Measurements from ENCODE around the gene GSDMA. TPM values are rescaled to one million over a fixed set of nuclear protein-coding genes. Genes with fewer than 3 reads are reported as not detected.
A peak's percentile ranks its signal among the peaks of the same experiment; 100 is the strongest.
"Not testable (repeated sequence)": the region's sequence is repeated elsewhere in the genome, so short reads cannot be mapped to it uniquely, and the experiment has no call there.

The GSDMA gene
- total RNA-seq, 1 donor from 2014 or later, result 1.5 TPM

DNA sequence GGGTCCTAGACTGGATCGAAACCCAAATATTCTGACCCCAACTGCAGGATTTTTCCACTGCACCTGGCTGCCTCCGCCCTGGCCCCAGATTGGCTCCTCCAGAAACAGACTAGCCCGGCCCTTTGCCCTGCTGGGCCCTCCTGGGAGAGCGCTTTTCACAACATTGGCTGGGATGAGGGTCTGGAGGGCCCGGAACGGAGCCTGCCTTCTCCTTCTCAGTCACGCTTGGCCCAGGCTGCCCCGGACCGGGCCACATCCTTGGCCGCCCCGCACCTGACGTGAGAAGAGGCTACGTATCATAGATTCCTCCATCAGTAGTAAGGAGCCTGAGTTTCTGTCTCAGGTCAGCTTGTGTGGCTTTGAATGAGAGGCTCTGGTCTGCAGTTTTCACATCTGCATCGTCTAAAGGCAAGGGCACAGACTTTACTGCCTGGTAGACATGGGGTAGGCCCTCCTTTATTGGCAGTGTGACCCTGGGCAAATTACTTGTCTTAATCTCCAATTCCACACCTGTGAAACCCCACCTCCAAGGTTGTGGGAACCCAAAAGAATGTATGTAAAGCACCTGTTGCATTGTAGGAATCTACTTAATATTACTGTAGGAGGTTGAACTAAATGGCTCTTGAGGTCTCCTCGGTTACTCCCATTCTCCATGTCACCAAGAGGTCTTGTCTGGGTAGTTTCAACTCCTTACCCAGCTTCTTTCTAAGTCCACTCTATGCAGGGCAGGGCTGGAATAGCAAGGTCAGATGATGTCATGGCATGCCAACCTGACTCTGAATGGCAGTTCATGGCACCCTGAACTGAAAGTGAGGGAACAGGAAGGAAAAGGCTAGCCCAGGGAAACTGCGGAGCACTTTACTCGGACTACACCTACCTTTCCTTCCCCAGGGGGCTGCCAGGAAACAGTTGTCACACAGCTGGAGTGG, 34.6 kb upstream of the GSDMA start:
- peak; percentile 70 for DNase-seq (ENCODE audit: low spot score)
- intact Hi-C loops (cut with DNase I), result no loop called here
- peak; percentile 71 for ATAC-seq

DNA sequence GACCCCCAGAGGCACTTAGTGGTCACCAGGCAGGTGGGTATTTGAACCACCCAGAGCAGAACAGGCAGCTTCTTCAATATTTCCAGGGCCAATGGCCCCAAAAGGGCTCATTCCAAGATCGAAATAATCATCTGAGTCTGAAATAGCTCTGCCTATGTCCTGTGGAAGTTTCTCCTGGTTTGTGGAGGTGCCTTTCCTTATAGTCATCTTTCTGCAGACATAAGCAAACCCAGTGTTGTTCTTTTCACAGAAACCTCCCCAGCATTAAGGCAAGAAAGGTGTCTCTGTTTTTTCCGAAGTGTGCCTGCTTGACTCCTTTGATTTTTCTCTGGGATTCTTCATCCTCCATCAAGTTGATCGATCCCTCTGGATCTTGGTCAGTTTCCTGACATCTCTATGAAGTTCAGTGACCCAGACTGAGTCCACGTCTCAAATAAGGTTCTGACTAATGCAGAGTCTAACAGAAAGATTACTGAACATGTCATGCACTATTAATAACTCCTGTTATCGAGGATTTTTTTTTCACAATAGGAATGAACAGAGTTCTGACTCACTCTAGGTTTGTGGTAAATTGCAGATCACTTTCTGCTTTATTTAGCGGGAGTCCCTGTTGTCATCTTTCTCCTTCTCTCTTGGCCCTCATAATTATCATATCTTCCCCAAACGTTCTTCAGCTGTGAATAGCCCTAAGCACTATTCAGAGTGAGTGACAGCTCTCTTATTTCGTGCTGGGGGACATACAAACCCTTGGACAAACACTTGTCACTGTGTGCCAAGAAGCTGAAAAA, 33.8 kb upstream of the GSDMA start:
- no peak for DNase-seq (ENCODE audit: low spot score)
- no peak for ATAC-seq
- intact Hi-C loops (cut with DNase I), result no loop called here

DNA sequence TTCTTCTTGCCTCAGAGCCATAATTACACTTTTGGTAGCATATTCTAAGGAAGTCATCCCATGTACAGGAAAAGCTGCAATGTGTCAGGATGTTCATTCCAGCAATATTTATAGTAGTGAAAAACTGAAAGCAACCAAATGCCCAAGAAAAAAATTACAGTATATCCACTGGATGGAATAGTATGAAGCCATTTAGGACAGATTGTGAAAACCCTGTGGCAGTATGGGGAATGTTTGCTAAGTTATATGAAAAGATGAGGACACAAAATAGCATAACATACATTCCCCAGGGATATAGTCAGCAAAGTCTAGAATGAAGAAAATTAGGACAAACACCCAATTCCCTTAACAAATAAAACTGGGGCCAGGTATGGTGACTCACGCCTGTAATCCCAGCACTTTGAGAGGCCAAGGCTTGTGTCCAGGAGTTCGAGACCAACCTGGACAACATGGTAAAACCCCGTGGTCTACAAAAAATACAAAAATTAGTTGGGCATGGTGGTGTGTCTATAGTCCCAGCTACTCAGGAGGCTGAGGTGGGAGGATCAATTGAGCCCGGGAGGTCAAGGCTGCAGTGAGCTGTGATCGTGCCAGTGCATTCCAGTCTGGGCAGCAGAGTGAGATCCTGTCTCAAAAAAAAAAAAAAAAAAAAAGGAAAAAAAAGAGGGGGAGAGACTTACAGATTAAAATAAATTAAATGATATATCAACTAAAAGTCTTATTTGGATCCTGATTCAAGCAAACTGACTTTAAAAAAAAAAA, 33.0 kb upstream of the GSDMA start:
- no peak for ATAC-seq
- no peak for DNase-seq (ENCODE audit: low spot score)
- intact Hi-C loops (cut with DNase I), result no loop called here

DNA sequence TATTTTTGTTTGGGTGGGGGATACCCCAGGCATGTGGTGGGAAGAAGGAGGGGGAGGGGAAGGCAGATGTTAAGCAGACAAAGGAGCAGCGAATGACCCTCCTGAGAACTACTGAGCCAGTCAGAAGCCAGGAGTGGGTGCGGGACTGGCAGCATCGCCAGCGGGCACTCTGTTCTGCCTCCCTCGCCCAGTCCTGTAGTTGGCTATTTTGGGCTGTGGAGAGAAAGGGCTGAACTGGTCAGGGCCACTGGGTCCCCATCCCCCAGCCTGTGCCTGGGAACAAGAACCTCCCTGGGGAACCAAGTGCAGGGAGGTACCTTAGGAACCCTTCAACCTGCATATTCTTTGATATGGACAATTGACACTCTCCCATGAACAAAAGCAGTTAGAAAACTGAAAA, 28.9 kb upstream of the GSDMA start:
- DNase-seq (ENCODE audit: low spot score) (no peak), ATAC-seq (no peak)
- intact Hi-C loops (cut with DNase I), result no loop called here

DNA sequence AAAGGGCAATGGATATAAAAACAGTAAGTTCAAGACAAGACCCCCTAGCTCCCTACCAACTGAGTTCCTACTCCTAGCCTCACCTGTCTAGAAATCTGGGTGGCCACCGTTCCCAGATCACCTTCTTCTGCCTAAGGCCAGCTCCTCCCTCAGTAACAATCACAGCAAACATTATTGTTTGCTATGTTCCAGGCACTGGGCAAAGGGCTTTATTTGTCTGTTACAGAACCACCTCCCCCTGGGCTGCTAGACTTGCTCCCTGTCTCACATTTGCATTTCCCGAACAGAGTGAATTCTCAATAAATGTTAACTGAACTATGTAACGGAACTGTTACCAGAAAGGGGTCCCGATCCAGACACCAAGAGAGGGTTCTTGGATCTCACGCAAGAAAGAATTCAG, 28.5 kb upstream of the GSDMA start:
- intact Hi-C loops (cut with DNase I), result no loop called here
- no peak for ATAC-seq
- no peak for DNase-seq (ENCODE audit: low spot score)

DNA sequence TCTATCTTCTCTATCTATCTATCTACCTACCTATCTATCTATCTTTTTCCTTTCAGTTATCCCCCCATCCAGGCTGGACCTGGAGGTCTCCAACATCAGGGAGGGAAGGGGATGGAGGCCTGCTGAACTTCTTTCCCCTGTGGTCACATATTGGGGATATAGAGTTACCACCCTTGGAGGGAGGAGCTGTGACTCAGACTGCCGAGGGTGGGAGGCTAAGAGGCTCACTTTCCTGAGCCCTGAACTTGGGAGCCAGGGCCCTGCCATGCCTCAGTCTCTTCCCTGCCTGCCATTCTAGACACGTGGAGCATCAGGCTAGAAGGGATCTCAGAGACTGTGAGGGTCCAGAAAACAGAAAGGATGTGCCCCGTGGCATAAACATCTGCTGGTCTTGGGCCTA, 26.9 kb upstream of the GSDMA start:
- DNase-seq (ENCODE audit: low spot score), result no peak
- ATAC-seq, result no peak
- intact Hi-C loops (cut with DNase I), result no loop called here

DNA sequence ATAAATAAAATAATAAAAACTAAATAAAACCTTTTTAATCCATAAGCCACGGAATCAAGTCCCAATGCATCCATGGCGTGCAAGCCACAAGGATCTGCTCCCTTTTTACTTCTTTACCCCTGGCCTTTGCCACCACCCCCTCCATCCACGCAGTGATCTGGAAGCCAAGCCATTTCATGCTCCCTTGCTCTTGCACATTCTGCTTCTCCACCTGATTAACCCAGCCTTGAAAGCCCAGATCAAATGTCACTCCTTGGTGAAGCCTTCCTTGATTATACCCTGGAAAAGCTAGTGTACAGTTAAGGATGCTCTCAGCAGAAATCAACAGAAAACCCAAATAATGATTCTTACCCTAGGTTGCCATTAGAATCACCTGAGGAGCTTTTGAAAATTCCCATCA, 25.4 kb upstream of the GSDMA start:
- ATAC-seq (no peak), DNase-seq (ENCODE audit: low spot score) (no peak)
- intact Hi-C loops (cut with DNase I), result no loop called here

DNA sequence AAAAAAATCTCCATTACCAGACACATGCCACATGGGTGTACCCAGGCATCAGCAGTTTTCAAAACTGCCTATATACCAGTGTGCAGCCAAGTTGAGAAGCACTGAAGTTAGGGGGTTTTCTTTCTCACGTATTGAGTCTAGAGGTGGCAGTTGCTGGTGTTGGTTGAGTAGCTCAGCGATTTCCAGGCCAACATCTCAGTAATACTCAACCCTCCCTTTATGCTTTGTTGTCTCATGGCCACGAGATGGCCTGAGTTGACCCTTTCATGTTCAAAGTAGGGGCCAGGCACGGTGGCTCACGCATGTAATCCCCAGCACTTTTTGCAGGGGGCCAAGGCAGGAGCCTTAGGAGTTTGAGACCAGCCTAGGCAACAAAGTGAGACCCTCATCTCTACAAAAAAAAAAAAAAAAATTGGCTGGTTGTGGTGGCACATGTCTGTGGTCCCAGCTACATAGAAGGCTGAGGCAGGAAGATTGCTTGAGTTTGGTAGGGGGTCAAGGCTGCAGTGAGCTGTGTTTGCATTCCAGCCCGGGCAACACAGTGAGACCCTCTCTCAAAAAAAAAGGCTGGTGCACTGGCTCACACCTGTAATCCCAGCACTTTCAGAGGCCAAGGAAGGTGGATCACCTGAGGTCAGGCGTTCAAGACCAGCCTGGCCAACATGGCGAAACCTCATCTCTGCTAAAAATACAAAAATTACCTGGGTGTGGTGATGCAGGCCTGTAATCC, 24.5 kb upstream of the GSDMA start:
- ATAC-seq (no peak), DNase-seq (ENCODE audit: low spot score) (no peak)
- intact Hi-C loops (cut with DNase I), result no loop called here

DNA sequence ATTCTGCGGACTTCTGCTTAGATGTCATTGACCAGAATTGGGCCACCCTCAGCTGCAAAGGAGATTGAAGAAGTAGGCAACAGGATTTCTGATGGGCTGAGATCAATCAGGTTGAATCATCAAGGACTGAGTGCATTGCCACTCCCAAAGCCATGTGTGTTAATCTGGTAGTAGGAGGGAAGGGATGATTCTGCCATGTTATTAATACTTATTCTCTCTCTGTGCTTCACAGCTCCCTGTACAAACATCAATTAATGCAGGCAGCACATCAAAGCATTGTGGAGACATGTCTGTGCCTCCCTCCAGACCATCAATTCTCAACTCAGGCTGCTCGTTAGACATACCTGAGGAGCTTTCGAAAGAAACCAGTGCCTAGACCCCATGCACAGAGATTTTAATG, 23.7 kb upstream of the GSDMA start:
- DNase-seq (ENCODE audit: low spot score) (no peak), ATAC-seq (no peak)
- intact Hi-C loops (cut with DNase I), result no loop called here

DNA sequence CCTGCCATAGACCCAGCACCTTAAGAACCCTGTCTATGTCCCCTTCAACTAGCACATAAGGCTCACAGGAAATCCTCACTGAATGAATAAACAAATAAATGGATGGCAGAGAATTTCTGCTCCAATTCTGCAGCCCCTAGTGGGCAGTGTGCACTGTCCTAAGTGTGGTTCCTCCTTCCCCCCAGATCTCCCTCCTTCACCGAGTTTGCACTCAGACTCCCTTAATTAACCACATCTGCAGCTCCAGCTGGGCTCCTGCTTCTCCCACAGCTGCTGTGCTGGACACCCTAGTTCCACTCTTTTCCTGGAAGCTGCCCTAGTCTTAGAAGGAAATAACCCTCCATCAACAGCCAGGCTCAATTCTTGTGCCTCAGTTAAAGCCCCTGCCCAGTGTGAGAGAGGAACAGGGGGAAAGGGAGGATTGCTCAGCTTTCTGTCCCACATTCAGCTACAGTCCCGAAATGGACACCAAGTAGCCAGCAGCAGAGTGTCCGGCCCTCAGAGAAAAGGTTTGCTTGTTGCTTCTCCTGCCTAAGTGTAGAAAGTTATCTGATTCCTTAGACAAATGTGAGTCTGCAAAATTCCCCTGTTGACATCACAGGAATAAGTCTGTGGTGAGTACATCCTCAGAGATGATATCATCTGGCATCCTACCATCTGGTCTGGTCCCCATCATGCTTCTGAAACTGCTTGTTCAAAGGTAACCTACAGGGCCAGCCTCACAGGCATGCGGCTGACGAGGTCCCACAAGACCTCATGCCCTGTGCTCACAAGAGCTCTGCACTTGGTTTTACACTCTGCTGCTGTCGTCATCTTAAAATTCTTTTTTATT, 23.0 kb upstream of the GSDMA start:
- intact Hi-C loops (cut with DNase I), result no loop called here
- DNase-seq (ENCODE audit: low spot score) (no peak), ATAC-seq (peak; percentile 91)

DNA sequence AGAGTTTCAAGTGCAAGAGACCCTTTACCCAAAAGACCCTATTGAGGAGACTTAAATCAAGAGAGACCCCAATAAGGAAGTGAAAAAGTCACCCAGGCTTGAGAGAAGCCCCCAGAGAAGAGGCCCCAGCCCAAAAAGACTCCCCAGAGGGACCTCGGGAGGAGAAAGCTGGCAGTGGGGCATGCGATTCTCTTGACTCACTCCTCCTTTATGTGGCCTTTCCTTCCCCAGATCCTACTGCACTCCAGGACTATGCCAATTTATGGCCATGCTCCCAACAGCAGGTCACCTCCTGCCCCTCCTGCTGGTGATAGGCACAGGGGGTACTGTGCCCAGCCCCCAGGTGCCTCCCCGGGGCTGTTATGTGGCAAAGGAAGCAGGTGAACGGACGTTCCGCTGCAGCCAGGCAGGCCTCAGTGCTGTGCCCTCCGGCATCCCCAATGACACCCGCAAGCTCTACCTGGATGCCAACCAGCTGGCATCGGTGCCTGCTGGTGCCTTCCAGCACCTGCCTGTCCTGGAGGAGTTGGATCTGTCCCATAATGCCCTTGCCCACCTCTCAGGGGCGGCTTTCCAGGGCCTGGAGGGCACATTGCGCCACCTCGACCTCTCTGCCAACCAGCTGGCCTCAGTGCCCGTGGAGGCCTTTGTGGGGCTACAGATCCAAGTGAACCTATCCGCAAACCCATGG, 19.0 kb upstream of the GSDMA start:
- DNase-seq (ENCODE audit: low spot score), result no peak
- ATAC-seq, result no peak
- intact Hi-C loops (cut with DNase I), result no loop called here

DNA sequence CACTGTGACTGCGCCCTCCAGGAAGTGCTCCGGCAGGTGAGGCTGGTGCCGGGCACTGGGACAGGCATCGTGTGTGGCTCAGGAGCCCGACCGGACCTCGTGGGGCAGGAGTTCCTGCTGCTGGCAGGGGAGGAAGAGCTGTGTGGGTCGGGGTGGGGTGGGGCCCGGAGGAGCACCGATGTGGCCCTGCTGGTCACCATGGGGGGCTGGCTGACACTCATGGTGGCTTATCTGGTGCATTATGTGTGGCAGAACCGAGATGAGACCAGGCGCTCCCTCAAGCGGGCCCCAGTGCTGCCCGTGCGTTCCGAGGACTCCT, 18.5 kb upstream of the GSDMA start:
- DNase-seq (ENCODE audit: low spot score) (no peak), ATAC-seq (no peak)
- intact Hi-C loops (cut with DNase I), result no loop called here

DNA sequence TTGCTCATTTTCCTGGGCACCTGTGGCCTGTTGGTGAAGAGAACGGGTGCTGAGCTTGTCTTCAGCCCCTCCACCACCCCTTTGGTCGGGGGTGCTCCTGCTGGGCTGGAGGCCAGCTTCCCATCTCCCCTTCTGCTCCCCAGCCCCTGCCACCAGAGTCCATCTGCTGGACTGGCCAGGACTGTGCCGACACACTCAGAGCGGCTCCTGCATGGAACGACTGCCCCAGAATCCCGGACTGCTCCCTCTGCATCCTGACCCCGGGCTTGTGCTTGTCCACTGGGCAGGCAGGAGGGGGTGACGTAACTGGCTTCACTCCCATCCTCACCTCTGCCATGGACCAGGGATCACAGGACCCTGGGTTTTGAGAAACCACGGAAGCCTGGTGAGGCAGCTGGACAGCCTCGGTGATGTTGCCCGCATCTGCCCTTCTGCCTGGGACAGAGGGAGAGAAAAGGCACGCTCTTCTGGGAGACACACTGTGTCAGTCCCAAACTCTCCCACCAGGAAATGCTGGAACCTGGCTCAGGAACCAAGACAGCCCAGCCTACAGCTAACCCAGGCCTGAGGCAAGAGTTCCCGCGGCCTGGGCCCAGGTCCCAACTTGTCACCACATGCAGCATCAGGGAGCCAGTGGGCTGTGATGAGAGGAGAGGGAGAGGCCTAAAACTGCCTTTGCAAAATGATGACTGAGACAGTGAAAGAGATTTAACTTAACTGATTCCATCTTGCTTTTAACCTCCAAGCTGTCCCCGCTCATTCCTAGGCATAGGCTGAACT, 16.1 kb upstream of the GSDMA start:
- DNase-seq (ENCODE audit: low spot score) (no peak), ATAC-seq (no peak)
- intact Hi-C loops (cut with DNase I), result no loop called here

DNA sequence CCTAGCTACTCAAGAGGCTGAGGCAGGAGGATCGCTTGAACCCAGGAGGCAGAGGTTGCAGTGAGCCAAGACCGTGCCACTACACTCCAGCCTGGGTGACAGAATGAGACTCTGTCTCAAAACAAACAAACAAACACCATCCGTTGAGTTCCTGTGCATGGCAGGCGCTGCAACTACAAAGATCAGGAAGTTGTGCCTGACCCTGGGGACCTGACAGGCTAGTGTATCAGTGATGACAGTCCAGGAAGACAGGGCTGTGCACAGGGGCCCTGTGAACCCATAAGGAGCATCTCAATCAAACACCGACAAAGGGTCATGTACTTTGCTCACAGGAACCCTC, 14.3 kb upstream of the GSDMA start:
- ATAC-seq; DNase-seq (ENCODE audit: low spot score); intact Hi-C loops (cut with DNase I): not testable (repeated sequence)

DNA sequence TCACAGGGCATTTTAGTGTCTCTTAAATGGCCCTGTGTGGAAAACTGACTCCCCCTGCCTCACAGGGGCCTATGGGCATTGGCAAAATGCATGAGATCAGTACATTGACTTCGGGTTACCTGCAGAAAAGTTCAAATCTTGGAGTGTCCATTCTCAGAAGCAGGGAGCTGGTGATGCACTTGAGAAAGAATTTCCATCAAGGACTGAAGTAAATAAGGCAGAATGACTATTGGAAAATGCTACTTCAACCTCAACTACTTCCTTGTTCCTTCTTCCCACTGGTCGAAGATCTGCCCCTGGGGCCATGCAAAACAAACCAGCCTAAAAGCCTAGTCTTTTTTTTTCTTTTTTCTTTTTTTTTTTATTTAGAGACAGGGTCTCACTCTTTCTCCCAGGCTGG, 13.8 kb upstream of the GSDMA start:
- ATAC-seq (no peak), DNase-seq (ENCODE audit: low spot score) (no peak)
- intact Hi-C loops (cut with DNase I), result no loop called here

DNA sequence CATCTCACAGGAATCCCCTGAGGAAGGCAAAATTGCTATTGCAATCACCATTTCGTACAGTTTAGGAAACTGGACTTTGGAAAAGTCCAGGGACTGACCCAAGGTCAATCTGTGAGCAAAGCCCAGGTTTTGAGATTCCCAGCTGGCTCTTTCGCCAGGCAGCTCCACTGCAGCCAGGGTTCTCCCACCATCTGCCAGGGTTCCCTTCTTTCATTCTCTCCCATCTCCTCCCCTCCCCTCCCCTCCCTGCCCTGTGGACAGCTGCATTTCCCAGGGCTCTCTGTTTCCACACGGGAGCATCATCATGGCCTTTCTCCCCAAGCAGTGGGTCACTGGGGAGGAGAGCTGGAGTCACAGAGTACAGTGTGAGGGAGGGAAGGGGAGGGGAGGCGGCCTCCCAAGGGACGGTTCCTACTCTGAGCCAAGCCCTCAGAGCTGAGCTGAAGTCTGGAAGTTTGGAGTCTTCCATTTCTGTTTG, 11.9 kb upstream of the GSDMA start:
- ATAC-seq (no peak), DNase-seq (ENCODE audit: low spot score) (no peak)
- intact Hi-C loops (cut with DNase I), result no loop called here

All from sciatic nerve (tissue), 2 donors.